Mesodermal cell (in vitro differentiated cells): ENCODE results near the gene UBA7. TPM values are rescaled to one million over a fixed set of nuclear protein-coding genes. Genes with fewer than 3 reads are reported as not detected.
A peak's percentile ranks its signal among the peaks of the same experiment; 100 is the strongest.

Experiments
- H3K27ac ChIP-seq: 2 replicates; pipeline ENCODE4 v1.7.0; 2013; ENCODE audit warnings: mild to moderate bottlenecking, low read depth, low read length, moderate library complexity; ENCODE audit not compliant: severe bottlenecking
- H3K36me3 ChIP-seq: 2 replicates; pipeline ENCODE4 v1.7.1; 2013; ENCODE audit warnings: mild to moderate bottlenecking, low read length, moderate library complexity; ENCODE audit not compliant: control insufficient read depth, insufficient read depth
- H3K4me1 ChIP-seq: one replicate; pipeline ENCODE4 v1.7.1; 2013; ENCODE audit warnings: mild to moderate bottlenecking, low read length; ENCODE audit not compliant: insufficient read depth, control insufficient read depth, poor library complexity, severe bottlenecking
- H3K4me3 ChIP-seq: 2 replicates; pipeline ENCODE4 v1.7.0; 2013; ENCODE audit warnings: low read length, control low read depth, mild to moderate bottlenecking; ENCODE audit not compliant: insufficient read depth, poor library complexity, severe bottlenecking; ENCODE audit errors: extremely low read depth
- H3K9me3 ChIP-seq: 2 replicates; pipeline ENCODE4 v1.7.1; 2013; ENCODE audit warnings: mild to moderate bottlenecking, low read length, moderate library complexity; ENCODE audit not compliant: control insufficient read depth
- WGBS, 2 experiments: methylation state at CpG; one replicate each; pipeline ENCODE4 v1.1.5; 2013; ENCODE audit warnings: missing lambda C conversion rate in 2 of 2; ENCODE audit not compliant: insufficient coverage in 2 of 2; 5-methylcytosine and 5-hydroxymethylcytosine counted together
- polyA plus RNA-seq, 2 experiments: library from polyadenylated mRNA; stranded (reverse); fragments of 50-300 nt; gene quantifications; one replicate each; pipeline ENCODE4 v1.2.3, GENCODE V29; 2013

The UBA7 gene
- polyA plus RNA-seq (2013, experiment 1 of 2), result 4.5 TPM
- 4.2 TPM for polyA plus RNA-seq (2013, experiment 2 of 2)

GRCh38 chr3:49813497-49814174 is at the start of gene UBA7:
Gene UBA7 (minus strand): TSS chr3:49813953. CDS start chr3:49813787, 166 bp downstream.
- Histone ChIP-seq H3K4me3 (no peak within 1 kb of the TSS), H3K36me3 (no peaks in the 10 kb centered on the region), H3K4me1 (no peaks in the 10 kb centered on the region), H3K27ac (no peak within 1 kb of the TSS), H3K9me3 (no peaks in the 10 kb centered on the region)
- WGBS, 2 experiments, result 90 to 91% methylated on average over 7 to 8 of the region's 9 CpGs

GRCh38 chr3:49859576-49860305 is 46.0 kb upstream of the UBA7 start:
- Histone ChIP-seq H3K4me3 (no peak overlapping the region), H3K27ac (no peak overlapping the region), H3K4me1 (peaks cover 5% of the 10 kb centered on the region), H3K9me3 (no peaks in the 10 kb centered on the region), H3K36me3 (no peaks in the 10 kb centered on the region)
- 89 to 98% methylated on average over 9 to 11 of the region's 12 CpGs for WGBS, 2 experiments

GRCh38 chr3:49856181-49857005 is 42.6 kb upstream of the UBA7 start, which contains the start of gene TRAIP:
Gene TRAIP (minus strand): TSS chr3:49856564. CDS start chr3:49856453, 111 bp downstream.
- Histone ChIP-seq H3K9me3 (no peaks in the 10 kb centered on the region), H3K27ac (no peak within 1 kb of the TSS), H3K36me3 (no peaks in the 10 kb centered on the region), H3K4me1 (peaks cover 5% of the 10 kb centered on the region), H3K4me3 (peak within 1 kb of the TSS; percentile 89)
- WGBS, 2 experiments, result 4 to 6% methylated on average over 47 to 51 of the region's 52 CpGs

GRCh38 chr3:49855662-49856061 is 41.9 kb upstream of the UBA7 start:
- 69 to 77% methylated on average over 3 to 4 of the region's 5 CpGs for WGBS, 2 experiments
- Histone ChIP-seq H3K4me1 (peaks cover 5% of the 10 kb centered on the region), H3K27ac (no peak overlapping the region), H3K9me3 (no peaks in the 10 kb centered on the region), H3K36me3 (no peaks in the 10 kb centered on the region), H3K4me3 (peak overlapping the region; percentile 89)

GRCh38 chr3:49845694-49846093 is 31.9 kb upstream of the UBA7 start:
- Histone ChIP-seq H3K36me3 (peaks cover 47% of the 10 kb centered on the region), H3K4me3 (no peak overlapping the region), H3K27ac (no peak overlapping the region), H3K9me3 (no peaks in the 10 kb centered on the region), H3K4me1 (no peaks in the 10 kb centered on the region)
- 73 to 91% methylated on average over 1 to 2 of the region's 3 CpGs for WGBS, 2 experiments

- H3K9me3 ChIP-seq, result no peaks in the 10 kb centered on the region
- H3K4me3 ChIP-seq, result no peak overlapping the region
- 75 to 91% methylated on average over 3 to 5 of the region's 5 CpGs for WGBS, 2 experiments
- H3K36me3 ChIP-seq, result peaks cover 56% of the 10 kb centered on the region
- H3K27ac ChIP-seq, result no peak overlapping the region
- H3K4me1 ChIP-seq, result no peaks in the 10 kb centered on the region
Measured at GRCh38 chr3:49844464-49845183, 30.9 kb upstream of the UBA7 start.

- H3K4me1 ChIP-seq, result no peaks in the 10 kb centered on the region
- H3K36me3 ChIP-seq, result peaks cover 63% of the 10 kb centered on the region
- no peak overlapping the region for H3K4me3 ChIP-seq
- H3K9me3 ChIP-seq, result no peaks in the 10 kb centered on the region
- no peak overlapping the region for H3K27ac ChIP-seq
- 83 to 95% methylated on average over 3 of the region's 3 CpGs for WGBS, 2 experiments
Measured at GRCh38 chr3:49842843-49843517, 29.2 kb upstream of the UBA7 start.

- H3K36me3 ChIP-seq, result peaks cover 67% of the 10 kb centered on the region
- no peak overlapping the region for H3K27ac ChIP-seq
- 94 to 95% methylated on average over 5 of the region's 7 CpGs for WGBS, 2 experiments
Measured at GRCh38 chr3:49841806-49842205, 28.1 kb upstream of the UBA7 start.

GRCh38 chr3:49841126-49841696 is 27.5 kb upstream of the UBA7 start:
- H3K36me3 ChIP-seq, result peaks cover 69% of the 10 kb centered on the region
- no peaks in the 10 kb centered on the region for H3K9me3 ChIP-seq
- H3K27ac ChIP-seq, result no peak overlapping the region
- no peaks in the 10 kb centered on the region for H3K4me1 ChIP-seq
- H3K4me3 ChIP-seq, result no peak overlapping the region

More at GRCh38 chr3:49841806-49842205, 28.1 kb upstream of the UBA7 start:
- H3K4me3 ChIP-seq, result no peak overlapping the region
- H3K9me3 ChIP-seq, result no peaks in the 10 kb centered on the region
- H3K4me1 ChIP-seq, result no peaks in the 10 kb centered on the region
